HG02870 (cell line): ENCODE results near the gene UTP4.

Experiments
- ATAC-seq: cut with Tn5 transposase; IDR thresholded peaks from one replicate; pipeline ENCODE4 v1.9.1; 2021; ENCODE audit warnings: mild to moderate bottlenecking, moderate library complexity; ENCODE audit not compliant: unreplicated experiment

UTP4 gene

GRCh38 chr16:69169607-69170352, 37.3 kb downstream of the UTP4 start:
- no peak for ATAC-seq

GRCh38 chr16:69171325-69172084, 39.1 kb downstream of the UTP4 start:
- ATAC-seq, result no peak

GRCh38 chr16:69176033-69176800, 43.8 kb downstream of the UTP4 start:
- no peak for ATAC-seq

- ATAC-seq, result no peak
These were observed 47.0 kb downstream of the UTP4 start for GRCh38 chr16:69179328-69180010.

GRCh38 chr16:69180011-69180338, 47.5 kb downstream of the UTP4 start:
- no peak for ATAC-seq

GRCh38 chr16:69182730-69183416, 50.4 kb downstream of the UTP4 start:
- no peak for ATAC-seq

- ATAC-seq, result peak; percentile 77
These were observed 54.4 kb downstream of the UTP4 start, which contains the start of gene SNTB2 for GRCh38 chr16:69186642-69187445. TSS of gene SNTB2 (plus strand) at chr16:69187164. CDS start at chr16:69187167, 3 bp downstream.

- peak; percentile 21 for ATAC-seq
These were observed 55.2 kb downstream of the UTP4 start for GRCh38 chr16:69187446-69188235.

- no peak for ATAC-seq
These were observed 55.7 kb downstream of the UTP4 start for GRCh38 chr16:69188236-69188549.

GRCh38 chr16:69188716-69189115, 56.3 kb downstream of the UTP4 start:
- ATAC-seq, result no peak

- ATAC-seq, result no peak
These were observed 57.7 kb downstream of the UTP4 start for GRCh38 chr16:69190046-69190588.

- no peak for ATAC-seq
These were observed 58.1 kb downstream of the UTP4 start for GRCh38 chr16:69190598-69190997.

- ATAC-seq, result no peak
These were observed 58.7 kb downstream of the UTP4 start for GRCh38 chr16:69191136-69191535.

GRCh38 chr16:69193855-69194254, 61.4 kb downstream of the UTP4 start:
- no peak for ATAC-seq

GRCh38 chr16:69194488-69194887, 62.0 kb downstream of the UTP4 start:
- no peak for ATAC-seq

- no peak for ATAC-seq
These were observed 63.0 kb downstream of the UTP4 start for GRCh38 chr16:69195369-69196029.

GRCh38 chr16:69197573-69197972, 65.1 kb downstream of the UTP4 start:
- no peak for ATAC-seq

GRCh38 chr16:69199382-69199781, 66.9 kb downstream of the UTP4 start:
- ATAC-seq, result no peak
